HG03159 (cell line): Measurements from ENCODE around the gene HACD3.

ENCODE experiments used
- ATAC-seq: cut with Tn5 transposase; IDR thresholded peaks from one replicate; pipeline ENCODE4 v1.9.1; 2021; ENCODE audit warnings: mild to moderate bottlenecking, moderate library complexity; ENCODE audit not compliant: unreplicated experiment

HACD3 gene

GRCh38 chr15:65530318-65531111 lies at the start of gene HACD3:
TSS of gene HACD3 (plus strand) at chr15:65530463. CDS start at chr15:65530632, 169 bp downstream.
- ATAC-seq: peak; percentile 64

- ATAC-seq: no peak
These were observed 45.4 kb upstream of the HACD3 start for GRCh38 chr15:65484876-65485275.

- no peak for ATAC-seq
These were observed 36.2 kb upstream of the HACD3 start for GRCh38 chr15:65494076-65494475.

GRCh38 chr15:65509321-65509720 lies 20.9 kb upstream of the HACD3 start:
- no peak for ATAC-seq

GRCh38 chr15:65512189-65512588 lies 18.1 kb upstream of the HACD3 start:
- no peak for ATAC-seq

GRCh38 chr15:65512807-65513416 lies 17.4 kb upstream of the HACD3 start:
- no peak for ATAC-seq

GRCh38 chr15:65516997-65517865 lies 13.0 kb upstream of the HACD3 start, which contains the start of gene DPP8:
TSS of gene DPP8 (minus strand) at chr15:65517689. CDS start at chr15:65512553, 5,136 bp downstream.
- ATAC-seq: peak; percentile 90

GRCh38 chr15:65517866-65518207 lies 12.4 kb upstream of the HACD3 start:
- no peak for ATAC-seq

GRCh38 chr15:65518633-65519285 lies 11.5 kb upstream of the HACD3 start:
- ATAC-seq: no peak

GRCh38 chr15:65521350-65521749 lies 8.9 kb upstream of the HACD3 start:
- no peak for ATAC-seq

- ATAC-seq: no peak
These were observed 6.0 kb upstream of the HACD3 start for GRCh38 chr15:65524226-65524625.

GRCh38 chr15:65525622-65526021 lies 4.6 kb upstream of the HACD3 start:
- ATAC-seq: no peak

- no peak for ATAC-seq
These were observed 1.7 kb upstream of the HACD3 start for GRCh38 chr15:65528461-65529060.

GRCh38 chr15:65529762-65530317 lies 423 bp upstream of the HACD3 start:
- no peak for ATAC-seq

- no peak for ATAC-seq
These were observed 2.4 kb downstream of the HACD3 start for GRCh38 chr15:65532738-65533051.

GRCh38 chr15:65533057-65533756 lies 2.9 kb downstream of the HACD3 start:
- no peak for ATAC-seq

GRCh38 chr15:65535192-65535591 lies 4.9 kb downstream of the HACD3 start:
- ATAC-seq: no peak

- no peak for ATAC-seq
These were observed 10.1 kb downstream of the HACD3 start for GRCh38 chr15:65540314-65540713.

- ATAC-seq: no peak
These were observed 11.1 kb downstream of the HACD3 start for GRCh38 chr15:65541231-65541820.
